ENCODE results near the gene SMAD7. TPM values are rescaled to one million over a fixed set of nuclear protein-coding genes. Genes with fewer than 3 reads are reported as not detected.

Gene SMAD7
- total and polyA plus RNA-seq, 10 of the 15 experiments (the other 5 are each of a cell fraction or from before 2014, with no cell fraction given), result 1.3 to 22.5 (median 8.0) TPM

DNA sequence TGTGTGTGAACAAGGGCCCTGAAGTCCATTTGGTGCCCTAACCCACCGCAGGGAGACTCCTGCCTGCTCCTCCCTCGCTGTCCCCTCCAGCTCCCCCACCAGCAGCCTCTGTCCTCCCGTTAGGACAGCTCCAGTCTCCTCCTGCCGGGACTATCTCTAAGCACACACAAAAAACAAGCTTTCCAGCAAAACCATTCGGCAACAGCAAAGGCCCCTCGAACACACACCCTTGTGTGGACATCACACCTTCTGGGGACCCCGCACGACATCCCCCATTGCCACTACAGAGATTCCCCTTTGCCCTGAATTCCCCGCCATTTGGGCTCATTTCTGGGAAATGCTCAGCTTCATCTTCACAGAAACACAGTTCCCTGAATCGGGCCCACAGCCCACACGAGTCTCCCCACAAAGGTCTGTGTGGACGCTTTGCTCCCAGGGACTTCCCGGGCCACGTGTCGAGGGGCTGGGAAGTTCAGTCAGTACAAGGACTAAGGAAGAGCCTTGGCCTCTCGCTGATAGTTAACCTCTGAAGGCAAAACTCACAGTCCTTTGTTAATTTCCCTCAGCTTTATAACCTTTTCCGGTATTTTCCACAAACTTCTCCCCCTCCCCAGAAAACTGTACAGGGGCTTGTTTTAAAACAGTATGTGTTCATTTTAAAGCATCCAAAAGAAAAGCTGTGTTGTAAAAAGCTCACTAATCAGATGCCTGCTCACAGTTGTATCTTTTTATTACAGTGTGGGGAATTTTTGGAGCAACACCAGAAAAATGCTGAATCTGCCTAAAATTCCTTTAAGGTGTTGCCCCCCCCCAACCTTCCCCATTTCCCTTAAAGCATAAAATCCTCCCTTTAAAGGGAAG is 25.9 kb downstream of the SMAD7 start (continued):
- TF ChIP-seq, protein P1, sequence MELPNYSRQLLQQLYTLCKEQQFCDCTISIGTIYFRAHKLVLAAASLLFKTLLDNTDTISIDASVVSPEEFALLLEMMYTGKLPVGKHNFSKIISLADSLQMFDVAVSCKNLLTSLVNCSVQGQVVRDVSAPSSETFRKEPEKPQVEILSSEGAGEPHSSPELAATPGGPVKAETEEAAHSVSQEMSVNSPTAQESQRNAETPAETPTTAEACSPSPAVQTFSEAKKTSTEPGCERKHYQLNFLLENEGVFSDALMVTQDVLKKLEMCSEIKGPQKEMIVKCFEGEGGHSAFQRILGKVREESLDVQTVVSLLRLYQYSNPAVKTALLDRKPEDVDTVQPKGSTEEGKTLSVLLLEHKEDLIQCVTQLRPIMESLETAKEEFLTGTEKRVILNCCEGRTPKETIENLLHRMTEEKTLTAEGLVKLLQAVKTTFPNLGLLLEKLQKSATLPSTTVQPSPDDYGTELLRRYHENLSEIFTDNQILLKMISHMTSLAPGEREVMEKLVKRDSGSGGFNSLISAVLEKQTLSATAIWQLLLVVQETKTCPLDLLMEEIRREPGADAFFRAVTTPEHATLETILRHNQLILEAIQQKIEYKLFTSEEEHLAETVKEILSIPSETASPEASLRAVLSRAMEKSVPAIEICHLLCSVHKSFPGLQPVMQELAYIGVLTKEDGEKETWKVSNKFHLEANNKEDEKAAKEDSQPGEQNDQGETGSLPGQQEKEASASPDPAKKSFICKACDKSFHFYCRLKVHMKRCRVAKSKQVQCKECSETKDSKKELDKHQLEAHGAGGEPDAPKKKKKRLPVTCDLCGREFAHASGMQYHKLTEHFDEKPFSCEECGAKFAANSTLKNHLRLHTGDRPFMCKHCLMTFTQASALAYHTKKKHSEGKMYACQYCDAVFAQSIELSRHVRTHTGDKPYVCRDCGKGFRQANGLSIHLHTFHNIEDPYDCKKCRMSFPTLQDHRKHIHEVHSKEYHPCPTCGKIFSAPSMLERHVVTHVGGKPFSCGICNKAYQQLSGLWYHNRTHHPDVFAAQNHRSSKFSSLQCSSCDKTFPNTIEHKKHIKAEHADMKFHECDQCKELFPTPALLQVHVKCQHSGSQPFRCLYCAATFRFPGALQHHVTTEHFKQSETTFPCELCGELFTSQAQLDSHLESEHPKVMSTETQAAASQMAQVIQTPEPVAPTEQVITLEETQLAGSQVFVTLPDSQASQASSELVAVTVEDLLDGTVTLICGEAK (IDR thresholded peaks at IDR 0.05; ENCODE audit: borderline replicate concordance), result no peak
- TF ChIP-seq PAX8 (IDR thresholded peaks at IDR 0.05) (no peak), IKZF1 (conservative IDR thresholded peaks at IDR 0.05) (peak; percentile 37; the same call in 1 of the 2 replicates)

DNA sequence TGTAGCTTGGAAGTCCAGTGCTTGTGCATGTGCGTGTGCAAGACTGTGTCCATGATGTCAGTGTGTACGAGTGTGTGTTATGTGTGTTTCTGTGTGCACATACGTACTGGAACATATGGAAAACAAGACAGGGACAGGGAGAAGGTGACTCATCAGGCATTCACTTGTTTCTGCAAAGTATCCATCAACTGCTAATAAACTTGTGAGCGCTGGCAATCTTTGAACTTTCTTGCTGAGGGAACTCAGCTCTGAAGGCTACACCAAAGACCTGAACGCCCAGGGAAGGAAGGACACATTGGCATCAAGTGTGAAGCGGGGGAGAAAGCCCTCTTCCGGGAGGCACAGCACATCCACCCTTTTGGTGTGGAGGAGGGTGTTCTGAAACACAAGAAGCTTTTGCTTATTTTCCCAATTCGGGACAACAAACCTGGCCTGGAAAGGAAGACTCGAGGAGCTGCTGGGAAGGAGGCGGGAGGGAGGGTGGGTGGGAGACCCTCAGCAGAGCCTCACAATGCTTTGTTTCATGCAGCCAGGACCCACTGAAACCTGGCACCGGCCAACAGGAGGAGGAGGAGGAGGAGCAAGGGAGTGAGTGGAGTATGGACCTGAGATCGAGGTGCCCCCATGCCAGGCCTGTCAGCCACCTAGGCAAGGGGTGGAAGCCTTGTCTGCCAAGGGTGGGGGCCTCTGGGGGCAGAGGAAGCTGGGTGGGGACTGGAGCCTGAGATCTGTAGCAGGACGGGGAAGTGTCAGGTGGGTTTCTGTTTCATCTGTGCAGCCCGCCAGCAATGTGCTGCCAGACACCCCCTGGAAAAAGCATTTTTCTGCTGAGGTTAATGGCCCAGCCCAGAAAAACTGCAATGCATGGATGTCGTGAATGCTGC is 26.8 kb downstream of the SMAD7 start:
- Histone ChIP-seq H4K20me1 (ENCODE audit: control insufficient read depth, insufficient read depth) (no peaks in the 10 kb centered on the region), H3K36me3 (ENCODE audit: control insufficient read depth in 2 of 2, insufficient read depth in 2 of 2, low read length in 1 of 2) (peaks cover 10 to 39% of the 10 kb centered on the region in 2 experiments; a peak in 3 of 4 replicates), H3K79me2 (ENCODE audit: control insufficient read depth, insufficient read depth, low read length) (peaks cover 73% of the 10 kb centered on the region), H3K4me1 (ENCODE audit: control insufficient read depth, insufficient read depth, low read length) (peaks cover 52% of the 10 kb centered on the region), H3K4me3 (peak overlapping the region; percentile 51; the same call in 1 of the 2 replicates), H3K9ac (ENCODE audit: control insufficient read depth, insufficient read depth, low read length) (peak overlapping the region; percentile 64; the same call in 1 of the 2 replicates), H2AFZ (ENCODE audit: control insufficient read depth, low read depth, low read length) (no peak overlapping the region), H3K9me3 (replicated peaks; ENCODE audit: control insufficient read depth, insufficient read depth, low read length) (no peaks in the 10 kb centered on the region), H3K27me3 (replicated peaks in 1 of 2; ENCODE audit: control insufficient read depth in 2 of 2, insufficient read depth in 2 of 2, low read length in 1 of 2) (no peaks in the 10 kb centered on the region), H3K4me2 (ENCODE audit: control insufficient read depth, insufficient read depth) (peak overlapping the region; percentile 89), H3K27ac (ENCODE audit: control insufficient read depth, insufficient read depth) (peak overlapping the region; percentile 84)
- 63% methylated on average over 15 of the region's 15 CpGs for whole genome bisulfite sequencing (ENCODE audit: insufficient coverage, insufficient replicate concordance, low lambda C conversion rate, missing lambda C conversion rate)
- TF ChIP-seq FOXM1 (IDR thresholded peaks at IDR 0.05; ENCODE audit: low read depth, low read length) (no peak), NFYB (IDR thresholded peaks at IDR 0.05; ENCODE audit: insufficient read depth, low read depth, low read length) (no peak), JUNB (IDR thresholded peaks at IDR 0.05) (no peak)
- FAIRE-seq (no peak), ATAC-seq (peak; percentile 27), DNase-seq (ENCODE audit: low read depth, low spot score) (no peak)
- in situ Hi-C loops (cut with MboI) (no loop called here), intact Hi-C loops (cut with micrococcal nuclease; ENCODE audit: unreplicated experiment) (no loop called here)
- BruUV-seq (replicated peaks), result no TSS peak
- ChIA-PET POLR2A (interaction anchor here (0.7 to 1.7 kb wide), 3 partner anchors 23 to 144 kb away, joined by 3 to 5 read pairs (median 5); no protein-coding TSS in a partner anchor), CTCF (interaction anchor here (0.8 to 1.5 kb wide), 8 partner anchors 11 to 214 kb away, joined by 3 to 5 read pairs (median 3); no protein-coding TSS in a partner anchor), SMC1A (ENCODE audit: uncharacterized antibody, unreplicated experiment) (interaction anchor here (0.6 to 4.1 kb wide), 10 partner anchors 10 to 239 kb away, joined by 3 to 35 read pairs (median 4); no protein-coding TSS in a partner anchor), RAD21 (ENCODE audit: unreplicated experiment) (interaction anchor here (1.1 to 2.6 kb wide), 5 partner anchors 8 to 146 kb away, joined by 3 to 15 read pairs (median 4); no protein-coding TSS in a partner anchor)
